GM18502 (cell line): ENCODE data around the gene OSBPL5.
"Not testable (repeated sequence)": the region's sequence is repeated elsewhere in the genome, so short reads cannot be mapped to it uniquely, and the experiment has no call there.

Experiments
- ATAC-seq: cut with Tn5 transposase; IDR thresholded peaks from one replicate; pipeline ENCODE4 v1.9.1; 2021; ENCODE audit warnings: mild to moderate bottlenecking; ENCODE audit not compliant: unreplicated experiment, poor library complexity

Gene OSBPL5

DNA sequence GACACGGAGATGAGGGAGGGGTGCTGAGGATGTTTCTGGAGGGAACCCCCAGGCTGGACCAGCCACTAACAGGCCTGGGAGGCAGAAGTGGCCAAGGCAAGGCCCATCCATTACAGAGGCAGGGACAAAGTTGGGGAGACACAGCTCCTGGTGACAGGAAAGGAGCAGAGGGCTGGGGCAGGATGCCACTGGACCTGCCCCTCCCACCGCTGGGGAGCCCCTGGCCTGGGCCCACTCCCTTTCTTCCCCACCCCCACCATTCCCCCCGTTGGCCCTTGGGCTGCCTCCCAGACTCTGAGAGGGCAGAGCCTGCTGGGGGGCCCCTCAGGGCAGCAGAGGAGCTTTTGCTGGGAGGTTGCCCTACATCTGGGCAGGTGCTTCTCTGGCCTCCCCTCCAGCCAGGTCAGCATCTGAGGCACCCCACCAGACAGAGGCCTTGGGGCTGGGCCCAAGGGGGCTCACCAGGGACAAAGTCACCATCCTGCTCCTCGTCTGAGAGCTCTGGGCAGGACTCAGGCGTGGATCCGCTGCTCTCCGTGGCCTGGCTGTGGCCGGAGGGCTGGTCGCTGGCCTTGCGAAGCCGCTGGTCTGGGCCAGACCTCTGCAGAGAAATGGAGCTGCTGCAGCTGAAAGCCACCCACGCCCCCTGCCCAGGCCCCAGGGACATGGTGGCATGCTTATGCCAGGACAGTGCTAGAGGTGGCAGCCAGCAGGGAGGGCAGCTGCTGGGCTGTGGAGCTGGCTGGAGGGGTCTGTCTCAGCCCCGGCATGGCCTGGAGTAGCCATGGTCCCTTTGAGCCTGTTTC is 74.8 kb downstream of the OSBPL5 start:
- ATAC-seq: no peak

DNA sequence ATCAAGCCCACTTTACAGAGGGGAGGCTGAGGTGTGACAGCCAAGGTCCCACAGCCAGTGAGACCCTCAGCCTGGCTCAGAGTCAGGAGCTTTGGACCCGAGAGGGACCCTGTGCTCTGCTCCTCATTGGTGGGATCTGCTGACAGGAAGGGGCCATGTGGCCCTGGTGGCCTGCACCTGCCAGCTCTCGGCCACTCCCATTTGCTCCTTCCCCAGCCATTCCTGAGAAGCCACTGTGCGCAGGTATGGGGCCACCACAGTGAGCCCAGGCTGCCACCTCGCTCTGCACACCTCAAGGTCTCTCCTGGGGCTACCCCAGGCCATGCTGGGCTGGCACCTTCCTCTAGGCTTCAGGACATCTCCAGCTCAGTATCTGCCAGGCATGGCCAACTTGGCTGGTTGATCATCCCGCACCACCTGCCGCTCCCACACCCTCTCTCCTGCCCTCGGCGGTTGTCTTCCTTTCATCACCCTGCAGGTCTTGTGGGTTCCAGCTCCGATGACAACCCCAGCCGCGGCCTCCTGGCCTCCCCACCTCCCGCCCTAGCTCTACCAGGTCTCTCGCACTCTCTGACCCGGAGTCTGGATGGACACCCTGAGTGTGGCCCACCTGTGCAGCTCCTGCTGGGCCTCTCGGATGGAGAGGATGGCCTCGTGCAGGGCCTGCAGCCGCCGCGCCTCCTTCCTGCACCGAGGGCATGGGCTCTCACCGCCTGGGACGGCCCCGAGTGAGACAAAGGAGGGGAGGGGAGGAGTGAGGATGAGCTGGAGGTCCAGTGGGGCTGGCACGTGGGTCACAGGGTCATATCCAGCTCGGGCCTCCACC is 75.7 kb downstream of the OSBPL5 start:
- ATAC-seq: no peak

DNA sequence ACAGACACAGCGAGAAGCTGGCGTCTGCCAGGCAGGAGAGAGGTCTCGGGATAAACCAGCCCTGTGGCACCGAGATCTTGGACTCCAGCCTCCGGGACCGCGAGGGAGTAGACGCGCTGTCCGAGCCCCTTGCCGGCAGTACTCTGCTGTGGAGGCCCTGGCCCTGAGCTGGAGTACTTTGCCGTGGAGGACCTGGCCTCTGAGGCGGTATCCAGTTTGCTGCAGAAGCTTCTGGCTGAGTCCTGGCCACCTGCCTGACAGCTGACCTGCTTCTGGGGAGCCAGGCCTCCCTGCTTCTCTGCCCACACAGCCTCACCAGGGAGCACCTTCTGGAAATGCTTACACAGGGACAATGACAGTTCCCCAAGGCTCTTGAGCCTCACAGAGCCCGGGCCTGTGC is 76.3 kb downstream of the OSBPL5 start:
- ATAC-seq: no peak

DNA sequence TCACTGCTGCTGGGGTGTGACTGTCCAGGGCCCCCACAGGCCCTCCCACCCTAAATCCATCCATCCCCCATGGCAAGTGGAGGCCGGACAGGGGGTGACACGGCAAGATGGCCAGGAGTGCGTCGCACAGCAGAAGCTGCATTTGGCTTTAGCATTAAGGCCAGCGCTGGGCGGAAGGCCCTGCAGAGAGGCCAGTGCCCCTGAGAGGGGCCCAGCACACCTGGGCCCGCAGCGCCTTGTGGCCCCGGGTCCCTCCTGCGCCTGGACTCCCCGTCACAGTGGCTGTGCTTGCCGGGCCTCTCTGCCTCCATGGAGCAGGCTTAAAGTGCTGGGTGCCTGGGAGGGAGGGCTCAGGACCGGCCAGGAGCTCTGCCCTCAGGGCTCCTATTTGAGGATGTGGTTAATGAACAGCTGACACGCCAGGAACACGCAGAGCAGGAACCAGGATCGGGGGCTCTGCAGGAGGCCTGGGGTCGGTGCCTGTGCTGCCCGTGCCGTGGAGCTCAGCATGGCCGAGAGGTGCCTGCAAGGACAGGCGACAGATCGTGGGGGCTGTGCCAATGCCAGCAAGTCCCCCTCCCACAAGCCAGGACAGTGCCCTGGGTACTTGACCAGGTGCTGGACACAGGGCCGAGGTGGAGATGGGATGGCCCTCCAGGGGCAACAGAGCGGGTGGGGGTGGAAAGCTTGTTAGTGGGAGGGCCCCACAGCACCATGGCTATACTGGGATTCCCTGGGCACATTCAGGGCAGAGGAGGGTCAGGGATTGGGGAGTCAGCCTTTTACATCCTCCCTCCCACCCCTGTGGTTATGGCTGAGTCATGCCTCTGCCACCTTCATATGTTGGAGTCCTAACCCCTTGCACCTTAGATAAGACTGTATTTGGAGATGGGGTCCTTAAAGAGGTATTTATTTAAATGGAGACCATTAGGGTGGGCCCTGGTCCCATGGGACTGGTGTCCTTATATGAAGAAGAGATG is 77.0 kb downstream of the OSBPL5 start:
- ATAC-seq: no peak

DNA sequence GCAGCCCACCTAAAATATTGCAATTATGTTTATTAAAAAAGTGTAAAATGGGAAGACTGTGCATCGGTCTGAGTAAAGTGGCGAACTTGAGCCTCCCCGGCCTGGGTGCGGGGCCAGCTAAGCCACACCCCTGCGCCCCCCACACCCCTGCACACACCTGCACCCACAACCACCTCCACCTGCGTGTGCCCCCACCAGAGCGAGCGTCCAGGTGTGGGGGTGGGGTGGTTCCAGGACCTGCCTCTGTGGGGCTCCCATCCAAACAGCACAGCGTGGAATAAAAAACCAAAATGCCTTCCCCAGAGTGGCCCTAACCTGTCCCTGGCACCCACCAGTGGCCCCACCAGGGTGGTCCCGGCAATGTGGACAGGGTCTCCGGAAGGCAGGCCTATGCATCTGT is 77.7 kb downstream of the OSBPL5 start:
- no peak for ATAC-seq

DNA sequence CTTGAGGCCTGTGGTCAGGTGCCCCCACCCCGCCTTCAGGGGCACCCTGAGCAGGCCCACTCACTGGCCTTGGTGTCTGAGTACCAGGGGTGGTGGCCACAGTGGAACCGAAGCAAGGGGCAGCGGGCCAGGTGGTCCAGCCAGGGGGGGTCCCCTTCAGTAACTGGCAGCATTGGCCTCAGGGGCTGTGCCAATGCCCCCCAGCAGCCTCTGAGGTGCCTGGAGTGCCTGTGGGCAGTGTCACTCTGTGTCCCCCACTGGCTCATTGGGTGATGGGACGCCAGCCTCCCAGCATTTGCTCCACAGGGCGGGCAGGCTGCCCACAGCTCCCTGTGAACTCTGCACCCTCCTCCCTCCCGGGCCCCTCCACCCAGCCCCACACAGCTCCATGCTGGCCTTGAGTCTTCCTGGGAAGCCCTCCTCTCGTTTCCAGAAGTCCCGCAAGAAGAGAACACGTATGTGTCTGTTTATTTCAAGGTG is 78.4 kb downstream of the OSBPL5 start:
- ATAC-seq: no peak

DNA sequence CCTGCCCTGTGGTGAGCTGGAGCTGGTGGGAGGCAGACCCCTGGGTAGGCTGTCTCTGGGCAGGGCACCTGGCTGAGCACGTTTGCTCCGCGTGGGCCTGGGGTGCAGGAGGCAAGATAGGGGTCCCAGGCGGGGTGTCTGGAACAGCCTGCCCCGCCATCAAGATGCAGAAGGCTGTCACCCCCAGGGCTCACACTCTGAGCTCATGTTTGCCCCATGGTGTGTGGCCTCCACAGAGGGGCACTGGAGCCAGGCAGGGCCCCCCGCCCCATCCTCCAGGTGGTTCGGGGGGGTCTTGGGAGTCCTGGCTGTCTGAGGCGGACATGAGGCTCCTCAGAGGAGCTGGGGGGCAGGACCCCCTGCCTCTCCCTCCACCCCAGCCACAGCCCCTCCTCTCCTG is 79.0 kb downstream of the OSBPL5 start:
- no peak for ATAC-seq

DNA sequence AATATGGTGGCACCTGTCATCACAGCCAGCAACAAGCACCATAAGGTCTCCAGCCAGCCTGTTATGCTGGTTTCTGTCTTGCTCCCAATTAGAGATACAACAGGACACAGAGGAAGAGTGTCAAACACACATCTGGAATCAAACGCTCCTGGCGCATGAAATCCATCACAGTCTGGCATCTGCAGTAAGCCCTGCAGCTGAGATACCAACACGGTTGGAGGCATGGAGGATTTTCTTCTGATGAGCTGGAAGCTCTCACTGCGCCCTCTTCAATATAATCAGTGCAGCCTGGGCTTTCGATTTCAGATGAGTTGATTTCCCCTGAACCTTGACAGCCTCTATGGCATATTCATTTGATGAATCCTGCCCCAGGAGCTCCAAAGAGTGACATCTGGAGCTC is 80.1 kb downstream of the OSBPL5 start:
- ATAC-seq: no peak

DNA sequence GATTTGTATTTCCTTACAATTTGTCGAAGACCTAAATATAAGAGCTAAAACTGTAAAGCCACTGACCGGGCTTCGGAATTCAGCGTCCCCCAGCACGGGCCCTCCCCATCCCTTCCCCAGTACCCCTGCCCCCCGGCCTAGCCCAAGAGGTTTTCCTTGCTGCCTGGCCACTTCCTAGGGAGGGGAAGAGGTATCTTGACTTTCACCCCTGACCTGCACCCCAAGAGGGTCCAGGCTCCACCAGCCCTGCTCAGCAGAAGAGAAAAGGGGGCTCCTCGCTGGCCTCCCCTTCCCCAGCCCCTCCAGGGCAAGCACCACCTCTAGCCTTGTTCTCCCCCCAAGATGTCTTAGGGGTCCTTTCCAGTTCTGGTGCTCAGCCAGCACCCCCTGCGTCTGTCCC is 81.8 kb downstream of the OSBPL5 start:
- ATAC-seq: no peak

DNA sequence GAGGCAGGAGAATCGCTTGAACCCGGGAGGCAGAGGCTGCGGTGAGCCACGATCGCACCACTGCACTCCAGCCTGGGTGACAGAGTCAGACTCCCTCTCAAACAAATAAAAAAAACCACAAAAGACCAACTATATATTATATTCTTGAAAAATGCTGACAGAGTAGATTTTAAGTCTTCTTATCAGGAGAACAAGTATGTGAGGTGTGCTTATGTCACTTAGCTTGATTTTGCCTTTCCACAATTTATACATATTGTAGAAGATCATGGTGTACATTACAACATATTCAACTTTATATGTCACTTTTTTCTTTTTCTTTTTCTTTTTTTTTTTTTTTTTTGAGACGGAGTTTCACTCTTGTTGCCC is 83.7 kb downstream of the OSBPL5 start:
- ATAC-seq: no peak

DNA sequence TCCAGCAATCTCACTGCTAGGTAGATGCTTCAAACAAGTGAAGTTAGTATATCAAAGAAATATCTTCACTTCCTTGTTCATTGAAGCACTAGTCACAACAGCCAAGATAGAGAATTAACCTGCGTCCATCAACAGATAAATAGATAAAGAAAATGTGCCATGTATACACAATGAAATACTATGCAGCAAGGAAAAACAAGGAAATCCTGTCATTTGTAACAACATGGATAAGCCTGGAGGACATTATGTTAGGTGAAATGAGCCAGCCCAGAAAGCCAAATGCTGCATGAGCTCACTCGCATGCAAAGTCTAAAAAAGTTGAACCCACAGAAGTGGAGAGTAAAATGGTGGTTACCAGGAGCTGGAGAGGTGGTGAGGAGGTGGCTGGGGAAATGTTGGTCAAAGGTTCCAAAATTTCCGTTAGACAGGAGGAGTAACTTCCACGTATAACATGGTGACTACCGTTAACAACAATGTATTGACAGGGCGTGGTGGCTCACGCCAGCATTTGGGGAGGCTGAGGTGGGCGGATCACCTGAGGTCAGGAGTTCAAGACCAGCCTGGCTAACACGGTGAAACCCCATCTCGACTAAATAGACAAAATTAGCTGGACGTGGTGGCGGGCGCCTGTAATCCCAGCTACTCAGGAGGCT is 84.3 kb downstream of the OSBPL5 start:
- ATAC-seq: no peak

DNA sequence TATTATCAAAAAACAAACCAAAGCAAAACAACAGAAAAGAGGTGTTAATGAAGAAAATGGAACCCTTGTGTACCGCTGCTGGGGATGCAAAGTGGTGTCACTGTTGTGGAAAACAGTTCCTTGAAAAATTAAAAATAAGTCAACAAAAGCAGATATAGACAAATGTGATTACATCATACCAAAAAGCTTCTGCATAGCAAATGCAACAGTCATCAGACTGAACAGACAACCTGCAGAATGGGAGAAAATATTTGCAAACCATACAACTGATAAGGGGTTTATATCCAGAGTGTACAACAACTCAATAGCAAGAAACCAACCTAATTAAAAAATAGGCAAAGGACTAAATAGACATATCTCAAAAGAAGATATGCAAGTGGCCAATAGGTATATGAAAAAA is 85.0 kb downstream of the OSBPL5 start:
- no peak for ATAC-seq

DNA sequence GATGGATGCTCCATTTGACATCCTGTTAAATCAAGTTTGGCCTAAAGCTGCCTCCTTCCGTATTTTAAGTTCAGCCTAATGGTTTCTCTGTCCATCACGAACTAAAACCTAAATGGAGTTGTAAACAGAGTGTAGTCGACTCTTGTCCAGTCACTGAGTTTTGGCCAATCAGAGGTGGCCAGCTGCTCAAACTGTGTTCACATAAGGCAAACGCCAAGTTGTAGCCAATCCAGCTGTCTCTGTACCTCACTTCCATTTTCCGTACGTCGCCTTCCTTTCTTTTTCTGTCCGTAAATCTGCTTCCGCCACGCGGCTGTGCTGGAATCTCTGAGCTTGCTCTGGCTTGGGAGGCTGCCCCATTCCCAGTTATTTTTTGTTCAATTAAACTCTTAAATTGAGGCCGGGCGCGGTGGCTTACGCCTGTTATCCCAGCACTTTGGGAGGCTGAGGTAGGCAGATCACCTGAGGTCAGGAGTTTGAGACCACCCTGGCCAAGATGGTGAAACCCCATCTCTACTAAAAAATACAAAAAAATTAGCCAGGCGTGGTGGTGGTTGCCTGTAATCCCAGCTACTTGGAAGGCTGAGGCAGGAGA is 87.2 kb downstream of the OSBPL5 start:
- no peak for ATAC-seq

DNA sequence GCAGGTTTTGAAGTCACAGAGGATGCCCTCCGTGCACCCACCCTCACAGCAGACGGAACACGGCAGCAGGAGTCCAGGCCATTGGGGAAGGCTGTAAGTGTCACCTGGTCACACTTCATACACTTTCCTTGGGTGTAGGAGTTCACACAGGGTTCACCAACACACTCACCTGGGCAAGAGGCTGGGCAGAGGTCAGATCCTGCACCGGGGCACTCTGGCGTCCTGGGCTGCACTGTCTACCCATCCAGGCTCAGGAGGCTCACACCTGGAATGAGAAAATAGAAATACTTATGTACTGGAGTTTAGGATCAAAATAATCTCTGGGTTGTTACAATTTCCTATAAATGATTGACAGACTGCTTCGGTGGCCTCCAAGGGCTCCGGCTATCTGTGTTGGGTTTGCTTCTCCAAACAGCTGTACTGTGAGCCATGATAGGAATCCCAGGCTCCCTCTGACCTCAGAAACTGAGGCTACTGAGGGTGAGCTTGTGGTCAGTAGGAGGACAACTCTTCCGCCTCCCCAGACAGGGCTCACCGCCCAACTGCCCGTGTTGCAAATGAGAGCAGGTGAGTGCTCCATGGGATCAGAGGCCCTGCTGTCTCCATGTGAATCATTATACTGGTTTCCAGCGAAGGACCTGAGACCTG is 87.8 kb downstream of the OSBPL5 start:
- no peak for ATAC-seq

DNA sequence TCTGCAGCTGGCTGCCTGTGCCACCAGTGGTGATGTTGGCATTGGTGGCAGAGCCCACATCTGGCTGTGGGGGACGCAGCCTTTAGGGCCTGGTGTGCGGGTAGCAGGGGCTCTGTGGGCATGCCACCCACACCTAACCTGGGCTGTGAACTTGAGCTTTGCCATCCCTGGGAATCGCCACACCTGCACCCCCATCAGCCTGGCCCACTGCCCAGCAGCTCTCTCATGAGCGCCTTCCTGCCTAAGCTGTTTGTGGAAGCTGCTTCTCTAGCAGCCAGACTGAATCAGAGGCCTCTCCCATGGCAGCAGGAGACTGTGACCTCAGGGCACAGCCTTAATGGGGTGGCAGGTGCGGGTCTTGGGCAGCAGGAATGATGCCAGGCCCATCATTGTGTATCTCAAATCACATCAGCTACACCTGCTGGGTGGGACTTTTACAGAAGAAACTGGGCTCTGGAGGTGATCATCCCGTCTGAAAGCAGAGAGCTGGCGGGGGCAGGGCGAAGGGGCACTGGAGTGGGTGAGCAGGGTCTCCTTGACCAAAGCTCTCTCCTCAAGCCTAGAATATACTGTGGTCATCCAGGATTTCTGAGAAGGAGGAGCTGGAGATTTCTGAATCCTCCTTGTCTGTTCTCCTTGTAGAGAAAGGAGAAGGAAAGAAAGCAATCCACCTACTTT is 90.1 kb downstream of the OSBPL5 start:
- no peak for ATAC-seq

DNA sequence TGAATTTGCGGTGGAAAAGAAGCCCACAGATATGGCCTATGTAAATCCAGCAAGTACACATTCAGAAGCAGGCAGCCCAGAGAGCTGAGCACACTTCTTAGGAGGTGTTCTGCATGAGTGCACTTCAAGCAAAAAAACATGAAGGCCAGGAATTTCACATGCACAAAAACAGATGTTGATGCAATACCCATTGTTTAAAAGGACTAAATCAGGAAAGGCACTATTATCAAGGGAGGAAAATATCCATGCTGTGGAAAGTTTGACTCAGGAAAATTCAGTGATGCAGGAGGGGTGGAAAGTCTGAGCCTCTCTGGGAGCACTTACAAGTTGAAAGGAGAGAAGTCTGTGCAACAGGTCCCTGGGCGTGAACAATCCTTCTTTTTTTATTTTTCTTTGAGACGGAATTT is 92.1 kb downstream of the OSBPL5 start:
- no peak for ATAC-seq

DNA sequence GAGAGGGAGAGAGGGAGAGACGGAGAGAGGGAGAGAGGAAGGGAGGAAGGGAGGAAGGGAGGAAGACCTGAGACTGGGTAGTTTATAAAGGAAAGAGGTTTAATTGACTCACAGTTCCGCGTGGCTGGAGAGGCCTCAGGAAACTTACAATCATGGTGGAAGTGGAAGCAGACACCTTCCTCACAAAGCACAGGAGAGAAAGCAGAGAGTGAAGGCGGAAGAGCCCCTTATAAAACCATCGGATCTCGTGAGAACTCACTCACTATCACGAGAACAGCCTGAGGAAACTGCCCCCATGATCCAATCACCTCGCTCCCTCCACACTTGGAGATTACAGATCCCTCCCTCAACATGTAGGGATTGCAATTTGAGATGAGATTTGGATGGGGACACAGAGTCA is 95.7 kb downstream of the OSBPL5 start:
- ATAC-seq: no peak

DNA sequence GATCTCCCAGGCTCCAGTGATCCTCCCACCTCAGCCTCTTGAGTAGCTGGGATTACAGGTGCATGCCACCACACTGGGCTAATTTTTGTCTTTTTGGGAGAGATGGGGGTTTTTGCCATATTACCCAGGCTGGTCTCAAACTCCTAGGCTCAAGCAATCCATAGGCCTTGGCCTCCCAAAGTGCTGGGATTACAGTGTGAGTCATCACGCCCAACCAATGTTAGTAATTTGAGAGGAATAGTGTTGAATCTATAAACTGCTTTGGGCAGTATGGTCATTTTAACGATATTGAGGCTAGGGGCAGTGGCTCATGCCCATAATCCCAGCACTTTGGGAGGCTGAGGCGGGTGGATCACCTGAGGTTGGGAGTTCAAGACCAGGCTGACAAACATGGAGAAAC is 98.8 kb downstream of the OSBPL5 start:
- ATAC-seq: not testable (repeated sequence)

DNA sequence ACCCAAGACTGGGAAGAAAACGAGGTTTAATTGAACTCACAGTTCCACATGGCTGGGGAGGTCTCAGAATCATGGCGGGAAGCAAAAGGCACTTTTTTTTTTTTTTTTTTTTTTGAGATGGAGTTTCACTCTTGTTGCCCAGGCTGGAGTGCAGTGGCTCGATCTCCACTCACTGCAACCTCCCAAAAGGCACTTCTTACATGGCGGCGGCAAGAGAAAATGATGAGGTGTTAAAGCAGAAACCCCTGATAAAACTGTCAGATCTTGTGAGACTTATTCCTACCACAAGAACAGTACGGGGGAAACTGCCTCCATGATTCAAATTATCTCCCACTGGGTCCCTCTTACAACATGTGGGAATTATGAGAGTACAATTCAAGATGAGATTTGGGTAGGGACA is 100.4 kb downstream of the OSBPL5 start:
- not testable (repeated sequence) for ATAC-seq
